Subcutaneous abdominal adipose tissue (tissue), 5 donors: ENCODE data around the gene PSMD13.
A peak's percentile ranks its signal among the peaks of the same experiment; 100 is the strongest.
"Not testable (repeated sequence)": the region's sequence is repeated elsewhere in the genome, so short reads cannot be mapped to it uniquely, and the experiment has no call there.

Source experiments
- H3K27ac ChIP-seq: one replicate; pipeline ENCODE4 v1.7.0; 2013; ENCODE audit warnings: low read depth, mild to moderate bottlenecking, inconsistent platforms, low read length, moderate library complexity
- H3K27me3 ChIP-seq, 5 donors: one replicate each; pipeline ENCODE4 v1.7.0; 2013; ENCODE audit warnings: low read length in 5 of 5, inconsistent platforms in 1 of 5; ENCODE audit not compliant: control insufficient read depth in 5 of 5, insufficient read depth in 4 of 5
- H3K36me3 ChIP-seq, 5 donors: one replicate each; pipeline ENCODE4 v1.7.0; 2013; ENCODE audit warnings: low read length in 5 of 5; ENCODE audit not compliant: control insufficient read depth in 5 of 5, insufficient read depth in 5 of 5
- H3K4me1 ChIP-seq, 5 donors: one replicate each; pipeline ENCODE4 v1.7.0; 2013; ENCODE audit warnings: low read length in 5 of 5, mild to moderate bottlenecking in 3 of 5, moderate library complexity in 1 of 5; ENCODE audit not compliant: control insufficient read depth in 5 of 5, insufficient read depth in 5 of 5
- H3K4me3 ChIP-seq, 5 donors: one replicate each; pipeline ENCODE4 v1.7.0; 2013; ENCODE audit warnings: low read length in 5 of 5, low read depth in 1 of 5
- H3K9ac ChIP-seq, 5 donors: one replicate each; pipeline ENCODE4 v1.7.0; 2013; ENCODE audit warnings: low read length in 5 of 5, mild to moderate bottlenecking in 4 of 5, moderate library complexity in 3 of 5
- H3K9me3 ChIP-seq, 5 donors: one replicate each; pipeline ENCODE4 v1.7.0; 2013; ENCODE audit warnings: low read length in 5 of 5; ENCODE audit not compliant: control insufficient read depth in 5 of 5
- donor health status: healthy.
- donor health status: healthy.
- donor health status: healthy.
- donor health status: healthy.
- donor health status: healthy.

Gene PSMD13

DNA sequence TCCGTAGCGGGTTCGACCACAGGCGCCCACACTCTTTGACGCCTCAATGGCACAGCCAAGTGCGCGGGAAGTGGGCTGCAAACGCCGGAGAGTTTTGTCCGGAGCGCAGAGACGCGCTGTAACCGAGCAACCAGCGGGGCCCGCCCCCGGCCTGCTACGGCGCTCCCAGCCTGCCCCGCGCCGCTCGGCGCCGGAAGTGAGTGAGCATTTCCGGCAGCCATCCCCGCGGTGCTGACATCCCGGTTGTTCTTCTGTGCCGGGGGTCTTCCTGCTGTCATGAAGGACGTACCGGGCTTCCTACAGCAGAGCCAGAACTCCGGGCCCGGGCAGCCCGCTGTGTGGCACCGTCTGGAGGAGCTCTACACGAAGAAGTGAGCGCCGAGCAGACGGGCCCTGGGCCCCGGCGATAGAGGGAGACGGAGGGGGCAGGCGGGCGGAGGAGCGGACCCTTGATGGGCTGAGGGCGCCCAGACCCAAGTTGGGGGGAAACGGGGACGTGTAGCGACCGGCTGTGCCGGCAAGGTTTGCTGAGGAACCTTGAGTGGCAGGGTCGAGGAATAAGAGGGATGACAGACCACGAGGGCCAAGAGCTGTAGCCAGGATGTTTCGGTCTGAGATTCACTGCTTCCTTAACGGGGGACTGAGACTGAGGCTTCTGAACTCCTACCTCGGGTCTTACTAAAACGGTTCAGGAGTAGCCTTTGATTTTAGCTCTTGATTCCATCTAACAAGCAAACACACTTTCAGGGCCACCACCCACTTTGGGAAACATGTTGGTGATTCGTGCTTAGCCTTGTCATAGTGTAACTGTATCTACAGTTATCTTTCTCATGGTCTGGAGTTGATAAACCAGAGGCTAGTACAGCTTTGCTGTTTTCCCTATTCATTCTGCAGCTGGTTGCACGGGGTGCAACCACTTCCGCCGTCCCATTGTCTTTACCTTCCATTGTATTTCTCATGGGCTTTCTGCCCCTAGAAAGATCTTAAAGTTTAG, at the start of gene PSMD13:
TSS of gene PSMD13 (plus strand) at position 203 of the 994 bp plus-strand sequence. CDS start at position 277, 74 bp downstream.
- peak within 1 kb of the TSS; percentile 87 to 98 (median 93) for H3K4me3 ChIP-seq
- peak within 1 kb of the TSS; percentile 94 for H3K27ac ChIP-seq
- no peaks in the 10 kb centered on the region for H3K27me3 ChIP-seq
- H3K36me3 ChIP-seq: peaks cover 6 to 35% (median 15%) of the 10 kb centered on the region in 5 donors
- no peaks in the 10 kb centered on the region for H3K9me3 ChIP-seq
- peaks cover 3 to 30% (median 25%) of the 10 kb centered on the region in 5 donors for H3K4me1 ChIP-seq
- peak within 1 kb of the TSS; percentile 81 to 98 (median 92) for H3K9ac ChIP-seq

DNA sequence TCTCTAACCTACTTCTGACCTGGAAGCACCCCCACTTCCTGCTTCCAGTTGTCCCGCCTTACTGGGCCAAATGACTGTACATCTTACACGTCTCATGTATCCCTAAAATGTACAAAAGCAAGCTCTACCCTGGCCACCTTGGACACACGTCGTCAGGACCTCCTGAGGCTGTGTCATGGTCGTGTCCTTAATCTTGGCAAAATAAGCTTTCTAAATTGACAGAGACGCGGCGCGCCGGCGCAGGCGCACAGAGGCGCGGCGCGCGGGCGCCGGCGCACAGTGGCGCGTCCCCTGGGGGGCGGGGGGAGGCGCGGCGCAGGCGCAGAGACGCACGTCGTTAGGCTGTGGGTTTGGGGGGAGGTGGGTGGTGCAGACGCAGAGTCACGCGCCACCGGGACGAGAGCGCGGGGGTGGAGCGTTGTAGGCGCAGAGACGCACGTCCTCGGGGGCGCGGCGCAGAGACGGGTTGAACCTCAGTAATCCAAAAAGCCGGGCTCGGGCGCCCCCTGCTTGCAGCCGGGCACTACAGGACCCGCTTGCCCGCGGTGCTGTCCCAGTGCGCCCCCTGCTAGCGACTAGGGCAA, 47.5 kb upstream of the PSMD13 start:
- H3K4me1 ChIP-seq, H3K9ac ChIP-seq, H3K4me3 ChIP-seq, H3K27me3 ChIP-seq, H3K36me3 ChIP-seq, H3K9me3 ChIP-seq, H3K27ac ChIP-seq: not testable (repeated sequence)

DNA sequence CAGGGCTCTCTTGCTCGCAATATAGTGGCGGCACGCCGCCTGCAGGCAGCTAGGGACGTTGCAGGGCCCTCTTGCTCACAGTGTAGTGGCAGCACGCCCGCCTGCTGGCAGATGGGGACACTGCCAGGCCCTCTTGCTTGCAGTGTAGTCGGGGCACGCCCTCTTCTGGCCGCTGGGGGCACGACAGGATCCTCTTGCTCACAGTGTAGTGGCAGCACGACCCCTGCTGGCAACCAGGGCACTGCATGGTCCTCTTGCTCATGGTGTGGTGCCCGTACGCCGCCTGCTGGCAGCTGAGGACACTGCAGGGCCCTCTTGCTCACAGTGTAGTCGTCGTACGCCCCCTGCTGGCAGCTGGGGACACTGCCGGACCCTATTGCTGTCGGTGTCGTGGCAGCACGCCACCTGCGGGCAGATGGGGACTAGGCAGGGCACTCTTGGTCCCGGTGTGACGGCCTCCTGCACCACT, 46.9 kb upstream of the PSMD13 start:
- H3K4me3 ChIP-seq, H3K36me3 ChIP-seq, H3K27ac ChIP-seq, H3K4me1 ChIP-seq, H3K9me3 ChIP-seq, H3K9ac ChIP-seq, H3K27me3 ChIP-seq: not testable (repeated sequence)

DNA sequence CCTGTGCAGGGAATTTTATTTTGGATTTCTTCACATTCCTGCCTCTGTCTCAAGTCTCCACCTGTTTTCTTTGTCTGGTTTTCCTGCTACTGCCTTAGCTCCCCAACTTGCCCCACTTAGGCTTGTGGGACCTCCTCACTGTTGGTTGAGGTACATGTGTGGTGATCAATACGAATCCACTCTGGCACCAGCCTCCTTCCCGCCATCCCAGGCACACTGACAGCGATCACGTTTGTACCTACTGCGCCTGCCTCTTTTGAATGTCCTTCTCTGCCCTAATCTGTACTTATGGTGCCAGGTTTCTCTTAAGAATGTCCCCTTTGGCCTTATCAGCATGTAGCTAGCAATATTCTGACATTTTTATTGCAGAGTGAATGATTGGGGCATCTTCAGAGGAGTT, 46.2 kb upstream of the PSMD13 start:
- not testable (repeated sequence) for H3K27me3 ChIP-seq, H3K27ac ChIP-seq, H3K36me3 ChIP-seq, H3K4me3 ChIP-seq, H3K9ac ChIP-seq, H3K9me3 ChIP-seq, H3K4me1 ChIP-seq

DNA sequence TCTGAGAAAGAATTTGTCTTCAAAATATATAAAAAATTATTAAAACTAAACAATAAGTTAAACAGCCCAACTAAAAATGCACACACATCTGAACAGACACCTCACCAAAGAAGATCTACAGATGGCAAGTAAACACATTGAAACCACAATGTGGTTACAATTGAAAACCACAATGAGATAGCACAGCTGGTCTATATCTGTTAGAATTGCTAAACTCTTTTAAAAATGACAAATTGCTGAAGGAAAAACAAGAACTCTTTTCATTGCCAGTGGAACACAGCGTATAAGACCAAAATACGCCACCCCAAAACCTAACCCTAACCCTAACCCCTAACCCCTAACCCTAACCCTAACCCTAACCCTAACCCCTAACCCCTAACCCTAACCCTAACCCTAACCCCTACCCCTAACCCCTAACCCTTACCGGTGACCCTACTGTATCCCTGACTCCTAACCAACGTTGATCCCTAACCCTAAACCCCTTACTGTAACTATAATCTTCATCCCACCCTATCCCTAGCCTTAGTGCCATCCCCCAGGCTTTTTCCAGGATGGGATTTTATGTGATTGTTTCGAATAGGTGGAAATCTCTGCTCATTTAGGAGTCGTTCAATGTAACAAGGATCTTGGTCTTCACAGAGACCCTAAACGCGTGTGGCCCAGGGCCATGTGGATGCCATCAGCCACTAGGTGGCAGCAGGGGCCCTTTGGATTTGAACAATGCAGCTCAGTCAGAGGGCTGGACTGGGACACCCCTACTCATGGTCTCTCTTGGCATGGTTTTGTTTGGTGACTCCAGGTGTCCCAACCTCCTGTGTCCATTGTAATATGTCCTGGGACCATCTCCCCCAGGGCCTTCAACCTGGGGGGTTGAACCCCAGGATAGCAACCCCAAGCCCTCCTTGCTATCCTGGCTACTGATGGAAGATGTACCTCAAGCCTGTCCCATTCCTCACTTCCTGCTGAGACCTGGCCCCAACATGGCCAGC, 45.0 kb upstream of the PSMD13 start:
- not testable (repeated sequence) for H3K27ac ChIP-seq, H3K27me3 ChIP-seq, H3K4me1 ChIP-seq, H3K9me3 ChIP-seq, H3K4me3 ChIP-seq, H3K36me3 ChIP-seq, H3K9ac ChIP-seq

DNA sequence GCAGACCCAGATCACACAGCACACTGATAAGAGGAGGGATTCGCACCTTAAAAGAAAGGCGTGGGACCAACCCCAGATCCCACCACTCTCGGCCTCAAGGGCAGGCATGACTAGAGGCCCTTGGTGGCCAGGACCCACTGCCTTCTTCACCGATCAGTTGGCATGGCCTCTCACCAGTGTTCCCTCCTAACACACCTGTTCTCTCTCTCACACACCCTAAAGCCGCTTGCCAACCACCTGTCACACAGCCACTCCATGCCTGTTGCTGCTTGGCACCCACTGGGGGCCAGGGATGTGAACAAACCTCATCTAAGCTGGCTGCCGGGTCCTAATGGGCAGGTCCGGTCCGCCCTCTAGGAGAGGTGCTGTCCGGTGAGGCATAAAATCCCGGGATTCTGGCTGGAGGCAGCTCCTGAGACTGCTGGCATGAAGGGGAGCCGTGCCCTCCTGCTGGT, 44.1 kb upstream of the PSMD13 start, which contains the start of gene SCGB1C1:
TSS of gene SCGB1C1 (plus strand) at position 405 of the 455 bp plus-strand sequence. CDS start at position 427, 22 bp downstream.
- not testable (repeated sequence) for H3K9ac ChIP-seq, H3K36me3 ChIP-seq, H3K9me3 ChIP-seq, H3K4me3 ChIP-seq, H3K27ac ChIP-seq, H3K27me3 ChIP-seq, H3K4me1 ChIP-seq

DNA sequence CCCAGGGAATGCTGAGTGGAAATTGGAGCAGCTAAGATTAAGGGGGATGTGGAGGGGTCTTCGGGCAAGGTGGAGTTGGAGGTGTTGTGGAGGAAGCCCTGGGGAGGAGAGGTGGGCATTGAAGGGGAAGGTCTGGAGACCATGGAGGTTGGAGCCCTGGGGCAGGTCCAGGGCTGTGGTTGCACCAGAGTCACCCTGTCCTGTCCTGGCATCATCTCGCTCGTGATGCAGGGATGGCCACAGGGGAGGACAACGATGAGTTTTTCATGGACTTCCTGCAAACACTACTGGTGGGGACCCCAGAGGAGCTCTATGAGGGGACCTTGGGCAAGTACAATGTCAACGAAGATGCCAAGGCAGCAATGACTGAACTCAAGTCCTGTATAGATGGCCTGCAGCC, 43.3 kb upstream of the PSMD13 start:
- H3K36me3 ChIP-seq, H3K4me3 ChIP-seq, H3K4me1 ChIP-seq, H3K27ac ChIP-seq, H3K9ac ChIP-seq, H3K9me3 ChIP-seq, H3K27me3 ChIP-seq: not testable (repeated sequence)

DNA sequence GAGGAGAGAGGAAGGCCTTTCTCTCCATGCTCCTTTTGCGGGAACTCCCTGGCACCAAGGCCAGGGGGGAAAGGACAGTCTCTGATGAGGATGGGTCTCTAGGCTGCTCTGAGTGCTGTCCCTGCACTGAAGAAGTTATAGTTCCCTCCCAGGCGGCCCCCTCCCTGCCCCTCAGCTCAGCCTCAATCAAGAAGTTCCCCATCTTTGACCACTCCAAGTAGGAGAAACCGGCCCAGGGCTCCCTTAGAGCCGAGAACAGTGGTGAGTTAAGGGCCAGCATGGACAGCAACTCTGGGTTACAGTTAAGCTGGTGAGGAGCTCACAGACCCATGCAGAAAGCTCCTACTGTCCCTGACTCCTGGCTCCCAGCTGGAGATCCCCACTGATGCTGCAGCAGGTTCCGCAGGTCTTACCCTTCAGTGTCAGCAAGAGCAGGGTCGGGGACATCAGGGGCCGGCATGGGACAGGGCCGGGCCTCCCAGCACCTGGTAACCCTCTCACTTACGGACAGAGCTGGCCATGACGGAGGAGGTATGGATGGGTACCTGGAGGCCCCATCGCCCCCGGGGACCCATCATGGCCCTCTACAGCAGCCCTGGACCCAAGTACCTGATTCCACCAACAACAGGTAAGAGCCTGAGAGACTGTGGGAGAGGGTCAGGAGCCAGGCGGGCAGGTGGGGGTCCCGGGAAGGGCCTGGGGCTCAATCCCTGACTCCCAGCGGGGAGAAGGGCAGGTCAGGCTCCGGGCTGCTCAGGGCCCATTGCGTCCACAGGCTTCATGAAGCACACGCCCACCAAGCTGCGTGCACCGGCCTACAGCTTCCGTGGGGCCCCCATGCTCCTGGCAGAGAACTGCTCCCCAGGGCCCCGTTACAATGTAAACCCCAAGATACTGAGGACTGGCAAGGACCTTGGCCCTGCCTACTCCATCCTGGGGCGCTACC, 39.7 kb upstream of the PSMD13 start:
- Histone ChIP-seq H3K4me1 (peaks cover 0 to 3% (median 0%) of the 10 kb centered on the region in 5 donors), H3K9me3 (no peaks in the 10 kb centered on the region), H3K9ac (no peak overlapping the region), H3K4me3 (no peak overlapping the region), H3K27ac (no peak overlapping the region), H3K27me3 (no peaks in the 10 kb centered on the region), H3K36me3 (peaks cover 0 to 14% (median 10%) of the 10 kb centered on the region in 5 donors)

DNA sequence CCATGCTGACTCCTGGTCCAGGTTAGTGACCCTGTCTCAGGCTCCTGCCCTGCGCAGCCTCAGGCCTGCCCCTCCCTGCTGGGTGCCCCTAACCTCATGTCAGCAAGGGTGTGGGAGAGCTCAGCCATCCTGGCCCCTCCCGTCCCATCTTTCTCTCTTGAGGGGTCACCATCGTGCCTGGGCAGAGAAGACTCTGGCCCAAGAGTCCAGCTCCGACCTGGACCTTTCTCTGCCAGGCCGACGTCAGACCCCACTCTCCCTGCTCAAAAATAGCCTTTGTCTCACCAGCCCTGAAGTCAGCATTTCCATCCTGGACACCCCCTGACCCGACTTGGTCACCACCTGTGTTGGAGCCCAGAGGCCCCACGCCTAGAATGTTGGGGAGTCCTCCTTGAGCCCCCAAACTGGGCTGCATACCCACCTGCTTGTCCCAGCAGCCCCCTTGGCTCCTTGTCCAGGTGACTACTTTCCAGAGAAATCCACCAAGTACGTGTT, 39.0 kb upstream of the PSMD13 start:
- H3K4me3 ChIP-seq: no peak overlapping the region
- peak overlapping the region in 1 of 5 donors; percentile 43 for H3K9ac ChIP-seq
- H3K9me3 ChIP-seq: no peaks in the 10 kb centered on the region
- peaks cover 0 to 5% (median 3%) of the 10 kb centered on the region in 5 donors for H3K4me1 ChIP-seq
- peaks cover 0 to 17% (median 10%) of the 10 kb centered on the region in 5 donors for H3K36me3 ChIP-seq
- no peaks in the 10 kb centered on the region for H3K27me3 ChIP-seq
- H3K27ac ChIP-seq: no peak overlapping the region
